GM21423 (cell line): ENCODE data around the gene SMAD3.
A peak's percentile ranks its signal among the peaks of the same experiment; 100 is the strongest.
"Not testable (repeated sequence)": the region's sequence is repeated elsewhere in the genome, so short reads cannot be mapped to it uniquely, and the experiment has no call there.

Experiments used
- ATAC-seq: cut with Tn5 transposase; IDR thresholded peaks from one replicate; pipeline ENCODE4 v1.9.1; 2021; ENCODE audit warnings: mild to moderate bottlenecking, moderate library complexity; ENCODE audit not compliant: unreplicated experiment

SMAD3 gene

DNA sequence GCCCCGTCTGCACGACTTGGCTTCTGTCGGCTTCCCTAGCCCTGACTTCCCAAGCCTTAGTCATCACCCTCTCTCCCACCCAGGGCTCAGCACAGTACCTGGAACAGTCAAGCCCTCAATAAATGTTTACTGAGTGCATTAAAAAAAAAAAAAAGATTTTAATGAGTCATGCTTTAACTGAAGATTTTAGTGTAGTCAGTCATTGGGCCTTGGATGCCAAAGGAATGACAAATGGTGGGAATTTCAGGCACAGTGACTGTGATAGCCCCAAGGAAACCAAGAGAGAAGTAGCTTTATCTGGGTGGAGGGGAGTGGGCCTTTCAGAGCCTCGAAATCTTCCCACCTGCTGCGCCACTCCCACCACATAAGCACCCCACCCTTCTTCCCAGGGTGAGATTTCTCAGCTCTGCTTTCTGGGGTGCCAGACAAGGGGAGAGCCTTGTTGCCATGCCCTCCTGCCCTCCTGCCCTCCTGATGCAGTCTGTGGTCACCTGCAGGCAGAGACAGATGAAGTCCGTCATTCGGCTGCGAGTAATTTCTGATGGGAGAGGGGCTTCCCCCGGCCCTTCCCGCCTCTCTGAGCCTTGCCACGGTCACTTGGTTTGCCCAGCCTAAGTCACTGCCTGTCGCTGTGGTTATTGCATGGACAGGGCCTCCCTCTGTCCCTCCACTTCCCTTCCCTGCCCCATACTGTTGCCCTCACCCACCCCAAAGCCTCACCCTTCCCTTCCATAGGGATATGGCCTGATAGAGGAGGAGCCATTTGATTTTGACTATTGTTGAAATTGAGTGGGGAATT is 41.8 kb downstream of the SMAD3 start:
- ATAC-seq = no peak

DNA sequence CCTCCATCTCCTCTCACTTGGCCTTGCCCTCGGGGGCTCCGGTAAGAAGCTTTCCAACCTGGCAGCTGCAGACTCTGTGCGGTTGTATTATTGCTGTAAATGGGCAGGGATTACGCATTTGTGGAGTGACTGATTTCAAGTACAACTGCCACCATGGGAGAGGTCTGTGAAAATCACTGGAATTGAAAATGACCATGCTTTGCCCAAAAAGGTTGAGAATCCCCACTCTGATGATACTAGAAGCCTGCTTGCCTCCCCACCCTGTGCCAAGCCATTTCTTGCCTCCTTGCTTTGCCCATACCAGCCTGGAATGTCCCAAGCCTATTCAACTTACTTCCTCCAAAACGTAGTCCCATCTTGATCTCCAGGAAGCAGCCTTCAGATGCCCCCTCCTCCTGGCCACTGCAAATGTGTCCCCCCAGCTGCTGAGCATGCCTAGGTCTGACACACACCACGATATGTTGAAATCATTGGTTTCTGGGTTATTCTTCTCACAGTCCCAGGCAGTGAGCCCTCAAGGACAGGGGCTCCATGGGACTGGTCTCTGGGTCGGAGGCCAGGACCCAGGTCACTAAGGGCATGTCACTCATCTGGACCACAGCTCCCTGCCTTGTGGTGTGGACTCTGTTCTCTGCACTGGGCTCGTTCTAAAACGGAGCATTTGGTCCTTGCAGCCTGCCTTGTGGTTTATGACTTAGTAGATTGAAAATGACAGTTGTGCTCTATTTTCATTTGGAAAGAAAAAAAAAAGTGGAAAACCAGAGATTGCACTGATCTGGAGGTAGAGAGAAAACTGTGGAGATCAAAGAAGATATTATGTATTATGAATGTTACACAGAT is 42.9 kb downstream of the SMAD3 start:
- no peak for ATAC-seq

- peak; percentile 62 for ATAC-seq
Observed at GRCh38 chr15:67109141-67110034, 44.0 kb downstream of the SMAD3 start.

DNA sequence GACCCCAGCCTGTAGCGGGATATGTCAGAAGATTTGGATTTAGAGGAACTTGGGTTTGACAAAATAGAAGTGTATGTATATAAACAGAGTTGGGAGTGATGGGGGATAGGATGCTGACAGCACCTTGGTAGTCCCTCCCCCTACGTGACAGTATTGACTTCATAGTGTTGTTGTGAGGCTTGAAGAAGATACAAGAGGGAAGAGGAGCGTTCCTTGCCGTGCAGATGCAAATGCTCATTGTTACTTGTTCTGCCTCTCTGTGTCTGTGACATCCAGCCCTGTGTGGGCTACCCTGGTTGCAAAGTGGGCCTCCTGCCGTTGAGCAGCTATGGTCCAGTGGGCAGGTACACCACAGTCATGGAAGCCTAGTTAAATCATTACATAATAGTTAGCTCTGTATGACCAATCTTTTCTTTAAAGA is 45.0 kb downstream of the SMAD3 start:
- ATAC-seq = no peak

- ATAC-seq = no peak
Observed at GRCh38 chr15:67110958-67111864, 45.8 kb downstream of the SMAD3 start.

DNA sequence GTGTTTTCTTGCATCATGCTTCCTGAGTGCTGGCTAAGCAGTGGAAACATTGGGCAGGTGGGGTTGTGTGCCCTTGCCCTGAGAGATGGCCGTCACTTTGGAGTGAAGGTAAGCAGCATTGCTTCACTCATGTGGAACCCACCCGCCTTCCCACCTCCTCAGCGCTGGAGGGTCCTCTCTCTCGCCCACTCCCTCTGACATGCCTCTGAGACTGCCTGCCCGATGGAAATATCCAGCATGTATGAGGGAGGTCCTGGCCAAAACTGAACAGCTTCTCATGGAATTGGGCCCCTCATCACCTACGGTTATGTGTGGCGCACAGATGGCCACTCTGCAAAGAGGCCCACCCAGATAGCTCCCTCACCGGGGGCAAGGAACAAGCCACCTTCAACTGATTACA is 48.6 kb downstream of the SMAD3 start:
- ATAC-seq = no peak

DNA sequence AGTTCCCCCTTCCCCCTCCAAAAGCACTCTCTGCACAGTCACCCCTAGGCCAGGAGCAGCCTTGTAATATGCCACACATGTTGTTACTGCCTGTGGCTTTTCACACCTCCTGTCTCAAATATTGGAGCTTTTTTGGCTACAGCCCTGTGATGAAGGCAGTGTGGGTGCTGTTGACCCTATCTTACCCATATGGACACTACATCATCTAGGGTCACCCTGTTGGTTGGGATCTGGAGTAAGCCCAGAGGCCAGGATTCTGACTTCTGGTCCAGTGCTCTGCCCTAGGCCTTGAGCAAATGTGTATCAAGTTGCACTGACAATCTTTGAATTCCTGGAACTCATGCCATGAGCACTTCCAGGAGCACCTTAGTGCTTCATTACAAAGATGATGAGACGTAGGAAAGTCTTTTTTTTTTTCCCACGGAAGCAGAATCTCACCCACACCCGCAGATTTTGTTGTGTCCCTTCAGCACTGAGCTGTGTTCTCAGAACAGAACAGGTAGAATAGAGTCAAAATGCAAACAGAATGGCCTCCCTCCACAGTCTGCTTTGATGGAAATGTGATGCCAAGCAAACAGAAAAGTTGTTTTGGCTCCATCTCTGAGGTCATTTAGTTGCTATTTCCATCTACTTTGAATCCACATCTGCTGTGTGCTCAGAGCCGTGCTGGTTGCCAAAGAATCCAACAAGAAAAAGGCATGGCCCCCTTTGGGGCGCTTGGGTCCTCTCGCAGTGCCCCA is 49.6 kb downstream of the SMAD3 start:
- no peak for ATAC-seq

GRCh38 chr15:67115586-67115969 is 50.2 kb downstream of the SMAD3 start:
- ATAC-seq = no peak

GRCh38 chr15:67116742-67117141 is 51.3 kb downstream of the SMAD3 start:
- no peak for ATAC-seq

DNA sequence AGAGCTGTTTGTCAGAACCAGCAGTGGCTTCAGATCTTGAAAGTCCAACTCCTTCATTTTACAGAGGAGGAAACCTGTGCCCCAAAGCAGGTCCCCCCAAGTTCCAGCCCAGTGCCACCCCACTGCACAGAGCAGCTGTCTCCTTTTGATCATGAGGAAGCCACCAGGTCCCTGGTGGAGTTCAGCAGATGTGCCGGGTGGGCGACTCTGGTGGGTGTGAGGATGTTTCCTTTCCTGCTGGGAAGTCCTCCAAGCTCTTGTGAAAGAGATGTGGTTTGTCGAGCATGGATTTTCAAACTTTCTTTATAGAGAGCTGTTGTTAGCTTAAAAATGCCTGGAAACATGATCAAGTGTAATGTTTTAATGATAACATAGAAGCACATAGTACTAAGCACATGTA is 52.0 kb downstream of the SMAD3 start:
- no peak for ATAC-seq

DNA sequence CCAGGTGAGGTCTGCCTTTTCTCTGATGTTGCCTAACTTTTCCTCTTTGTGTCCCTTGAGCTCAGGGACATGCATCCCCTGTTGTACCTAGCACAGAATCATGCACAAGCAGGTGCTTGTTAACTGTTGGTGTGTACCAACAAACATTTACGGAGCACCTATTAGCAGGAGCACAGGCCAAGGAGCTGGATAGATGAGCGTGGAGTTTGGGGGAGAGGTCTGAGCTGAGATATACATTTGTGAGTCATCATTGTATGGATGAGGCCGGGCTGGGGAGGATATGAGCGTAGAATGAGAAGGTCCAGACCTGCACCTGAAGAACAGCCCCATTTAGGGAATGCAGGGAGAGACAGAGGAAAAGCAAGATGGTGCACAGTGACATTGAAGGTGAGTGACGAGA is 53.4 kb downstream of the SMAD3 start:
- ATAC-seq = no peak

DNA sequence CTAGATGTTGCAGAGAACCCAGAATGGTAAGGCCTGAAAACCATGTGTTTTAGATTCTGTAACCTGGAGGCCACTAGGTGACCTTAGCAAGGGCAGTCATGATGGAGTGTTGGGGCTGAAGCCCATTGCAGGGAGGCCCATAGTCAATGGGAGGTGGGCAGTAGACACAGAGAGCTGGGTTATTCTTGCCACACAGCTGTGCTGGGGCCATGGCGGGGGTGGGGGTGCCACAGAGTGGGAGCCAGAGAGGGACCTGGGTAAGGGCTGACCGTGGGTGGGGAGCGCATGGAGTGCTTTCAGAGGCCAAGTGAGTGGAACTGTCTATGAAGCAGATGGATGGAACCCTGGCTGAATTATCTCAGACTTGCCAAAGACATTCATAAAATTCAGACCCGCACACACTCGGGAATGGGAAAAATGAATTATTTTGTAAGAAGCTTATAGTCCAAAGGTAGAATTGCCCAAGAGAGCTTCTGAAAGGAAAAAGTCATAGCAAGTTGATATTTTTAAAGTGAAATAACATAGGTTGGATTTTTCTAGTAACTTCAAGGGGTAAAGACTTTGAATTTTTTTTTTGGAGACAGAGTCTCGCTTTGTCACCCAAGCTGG is 53.9 kb downstream of the SMAD3 start:
- no peak for ATAC-seq

DNA sequence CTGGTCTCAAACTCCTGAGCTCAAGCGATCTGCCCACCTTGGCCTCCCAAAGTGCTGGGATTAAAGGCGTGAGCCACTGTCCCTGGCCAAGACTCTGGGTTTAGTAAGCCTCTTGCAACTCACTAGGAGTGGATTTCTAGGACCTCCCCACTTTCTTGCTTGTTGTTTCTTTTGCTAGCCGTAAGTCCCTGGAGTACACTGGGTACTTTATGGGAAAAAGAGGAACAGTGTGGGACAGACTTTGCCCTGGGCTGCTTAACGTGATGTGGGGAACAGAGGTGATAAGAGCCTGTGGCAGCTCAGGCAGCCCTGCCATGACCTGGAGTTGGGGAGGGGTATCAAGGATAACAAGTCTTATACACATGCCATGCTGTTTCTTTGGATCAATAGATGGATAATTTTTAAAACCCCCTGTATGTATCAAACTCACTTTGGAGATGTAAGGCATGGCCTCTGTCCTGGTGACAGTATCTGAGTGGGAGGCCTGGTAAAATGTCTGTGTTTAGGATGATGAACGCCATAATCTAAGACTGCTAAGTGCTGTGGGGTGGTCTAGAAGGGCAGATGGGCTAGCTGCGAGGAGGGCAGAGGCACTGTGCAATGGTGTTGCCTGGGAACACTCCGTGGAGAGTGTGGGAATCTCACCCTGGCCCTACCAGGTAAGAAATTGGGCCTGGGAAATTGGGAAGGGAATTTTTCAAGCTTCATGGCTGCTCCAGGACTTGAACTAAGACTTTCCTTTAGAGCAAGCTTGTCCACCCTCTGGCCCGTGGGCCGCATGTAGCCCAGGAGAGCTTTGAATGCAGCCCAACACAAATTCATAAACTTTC is 54.8 kb downstream of the SMAD3 start:
- no peak for ATAC-seq

DNA sequence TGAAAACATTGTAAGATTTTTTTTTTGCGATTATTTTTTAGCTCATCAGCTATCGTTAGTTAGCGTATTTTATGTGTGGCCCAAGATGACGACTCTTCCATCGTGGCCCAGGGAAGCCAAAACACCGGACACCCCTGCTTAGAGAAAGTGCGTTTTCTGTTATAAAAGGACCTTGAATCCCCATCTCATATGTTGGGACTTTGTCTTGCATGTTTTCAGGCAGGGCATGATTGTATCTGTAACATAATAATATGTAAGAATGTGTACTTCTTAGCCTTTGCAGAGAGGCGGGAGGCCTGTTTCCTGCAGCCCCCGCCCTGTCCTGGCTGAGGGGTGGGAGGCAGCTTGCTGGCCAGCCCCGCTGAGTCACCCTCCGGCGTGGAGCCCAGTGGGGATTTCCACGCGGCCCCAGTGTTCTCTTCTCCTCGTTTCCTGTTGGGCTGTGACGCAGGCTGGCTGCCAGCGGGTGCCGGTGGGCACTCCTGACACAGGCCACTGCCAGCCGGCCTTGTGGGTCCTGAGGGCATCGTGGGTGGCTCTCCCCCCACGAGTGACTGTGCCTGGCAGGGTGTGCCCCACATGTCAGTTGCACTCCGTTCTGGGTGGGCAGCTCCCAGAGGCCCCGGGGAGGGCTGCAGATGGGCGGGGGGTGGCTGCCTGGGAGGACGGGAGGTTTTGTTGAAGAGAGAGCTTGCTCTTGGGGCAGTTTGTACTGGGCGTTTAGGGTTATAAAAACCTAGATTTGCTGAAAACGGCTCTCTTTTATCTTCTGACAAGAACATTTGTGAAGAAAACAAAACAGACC is 55.6 kb downstream of the SMAD3 start:
- peak; percentile 82 for ATAC-seq

DNA sequence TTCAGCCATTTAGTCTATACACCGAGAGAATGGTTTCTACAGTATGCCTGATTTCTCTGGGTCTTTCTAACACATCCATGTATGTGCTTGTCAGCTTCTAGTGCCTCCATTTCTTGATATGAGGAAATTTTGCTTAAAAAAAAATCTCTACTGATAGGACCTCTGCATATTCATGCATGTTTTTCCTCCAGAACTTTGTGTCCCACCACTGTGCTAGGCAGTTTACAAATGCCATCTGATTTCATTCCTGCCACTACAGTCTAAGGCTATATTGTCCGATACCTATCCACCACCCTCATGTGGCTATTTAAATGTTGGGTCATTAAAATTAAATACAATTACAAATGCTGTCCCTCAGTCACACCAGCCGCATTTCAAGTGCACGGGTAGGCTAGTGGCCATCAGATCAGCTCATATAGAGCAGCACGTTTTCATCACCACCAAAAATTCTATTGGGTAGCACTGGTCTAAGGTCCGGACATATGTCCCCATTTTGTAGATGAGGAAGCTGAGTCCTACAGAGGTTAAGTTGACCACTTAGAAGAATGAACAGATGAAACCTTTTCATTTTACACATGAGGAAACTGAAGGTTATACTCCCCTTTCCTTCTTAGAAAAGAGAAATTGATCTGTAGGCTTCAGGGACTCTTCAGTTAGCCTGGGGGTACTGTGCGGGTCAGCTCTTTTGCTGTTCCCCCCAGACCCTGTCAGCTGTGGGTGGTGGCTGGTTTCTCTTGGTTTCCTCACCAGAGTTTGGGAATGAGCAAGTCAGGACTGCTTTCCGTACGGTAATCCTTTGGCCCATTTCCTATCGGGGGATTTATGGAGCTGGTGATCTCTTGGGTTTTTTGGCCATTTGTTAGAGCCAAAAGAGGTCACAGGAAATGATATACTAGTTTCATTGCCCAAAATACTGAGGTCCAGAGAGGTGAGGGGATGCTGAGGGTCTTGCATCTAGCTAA is 56.5 kb downstream of the SMAD3 start:
- no peak for ATAC-seq

DNA sequence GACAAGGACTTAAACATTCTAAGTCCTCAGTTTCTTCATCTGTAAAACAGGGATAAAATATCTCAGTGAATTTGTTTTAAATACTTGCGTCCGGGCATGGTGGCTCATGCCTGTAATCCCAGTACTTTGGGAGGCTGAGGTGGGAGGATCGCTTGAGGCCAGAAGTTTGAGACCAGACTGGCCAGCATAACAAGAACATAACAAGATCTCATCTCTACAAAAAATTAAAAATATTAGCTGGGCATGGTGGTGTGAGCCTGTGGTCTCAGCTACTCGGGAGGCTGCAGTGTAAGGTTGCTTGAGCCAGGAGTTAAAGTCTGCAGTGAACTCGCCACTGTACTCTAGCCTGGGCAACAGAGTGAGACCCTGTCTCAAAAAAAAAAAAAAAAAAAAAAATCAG is 57.4 kb downstream of the SMAD3 start:
- ATAC-seq = not testable (repeated sequence)
